Stimulated activated CD4-positive, alpha-beta T cell treated with anti-CD3 and anti-CD28 coated beads, TNF-alpha, amount 100 ng/mL, for 4 hours (primary cell): ENCODE measurements around the gene TAF11L7.
"Not testable (repeated sequence)": the region's sequence is repeated elsewhere in the genome, so short reads cannot be mapped to it uniquely, and the experiment has no call there.

Experiments
- DNase-seq, 3 experiments: peaks; one replicate each; pipeline ENCODE4 v3.0.0-alpha.2; 2020; ENCODE audit warnings: low read depth in 3 of 3

The TAF11L7 gene

DNA sequence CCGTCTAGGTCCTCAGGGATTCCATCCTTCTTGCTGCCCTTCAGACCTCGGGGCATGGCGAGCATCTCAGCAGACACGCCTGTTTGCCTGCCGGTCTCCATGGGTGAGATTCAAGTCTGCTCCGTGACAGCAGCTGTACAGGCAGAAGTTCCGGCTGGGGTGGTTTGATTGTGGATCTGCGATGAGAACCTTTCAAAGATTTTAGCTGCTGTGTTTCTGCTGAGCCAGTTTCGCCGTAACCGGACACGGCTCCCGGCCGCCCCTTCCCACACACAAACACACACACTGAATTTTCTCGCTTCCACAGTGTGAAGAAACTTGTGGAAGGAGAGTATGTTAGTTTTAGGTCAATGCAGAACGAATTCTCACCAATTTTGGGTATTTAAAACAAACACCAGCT, at the start of gene TAF11L7:
Gene TAF11L7, minus strand, starts transcription at position 101 of the 400 bp plus-strand sequence.
- not testable (repeated sequence) for DNase-seq

DNA sequence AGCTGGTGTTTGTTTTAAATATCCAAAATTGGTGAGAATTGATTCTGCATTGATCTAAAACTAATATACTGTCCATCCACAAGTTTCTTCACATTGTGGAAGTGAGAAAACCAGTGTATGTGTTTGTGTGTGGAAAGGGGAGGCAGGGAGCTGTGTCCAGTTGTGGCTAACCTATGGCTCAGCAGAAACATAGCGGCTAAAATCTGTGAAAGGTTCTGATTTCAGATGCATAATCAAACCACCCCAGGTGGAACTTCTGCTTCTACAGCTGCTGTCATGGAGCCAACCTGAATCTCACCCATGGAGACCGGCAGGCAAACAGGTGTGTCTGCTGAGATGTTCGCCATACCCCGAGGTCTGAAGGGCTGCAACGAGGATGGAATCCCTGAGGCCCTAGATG, 48.6 kb upstream of the TAF11L7 start, which contains the start of gene TAF11L14:
Gene TAF11L14, plus strand, starts transcription at position 301 of the 400 bp plus-strand sequence.
- DNase-seq = no peak

DNA sequence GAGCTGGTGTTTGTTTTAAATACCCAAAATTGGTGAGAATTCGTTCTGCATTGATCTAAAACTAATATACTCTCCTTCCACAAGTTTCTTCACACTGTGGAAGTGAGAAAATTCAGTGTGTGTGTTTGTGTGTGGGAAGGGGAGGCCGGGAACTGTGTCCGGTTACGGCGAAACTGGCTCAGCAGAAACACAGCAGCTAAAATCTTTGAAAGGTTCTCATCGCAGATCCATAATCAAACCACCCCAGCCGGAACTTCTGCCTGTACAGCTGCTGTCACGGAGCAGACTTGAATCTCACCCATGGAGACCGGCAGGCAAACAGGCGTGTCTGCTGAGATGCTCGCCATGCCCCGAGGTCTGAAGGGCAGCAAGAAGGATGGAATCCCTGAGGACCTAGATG, 46.2 kb upstream of the TAF11L7 start, which contains the start of gene TAF11L13:
Gene TAF11L13, plus strand, starts transcription at position 301 of the 400 bp plus-strand sequence.
- DNase-seq = not testable (repeated sequence)

DNA sequence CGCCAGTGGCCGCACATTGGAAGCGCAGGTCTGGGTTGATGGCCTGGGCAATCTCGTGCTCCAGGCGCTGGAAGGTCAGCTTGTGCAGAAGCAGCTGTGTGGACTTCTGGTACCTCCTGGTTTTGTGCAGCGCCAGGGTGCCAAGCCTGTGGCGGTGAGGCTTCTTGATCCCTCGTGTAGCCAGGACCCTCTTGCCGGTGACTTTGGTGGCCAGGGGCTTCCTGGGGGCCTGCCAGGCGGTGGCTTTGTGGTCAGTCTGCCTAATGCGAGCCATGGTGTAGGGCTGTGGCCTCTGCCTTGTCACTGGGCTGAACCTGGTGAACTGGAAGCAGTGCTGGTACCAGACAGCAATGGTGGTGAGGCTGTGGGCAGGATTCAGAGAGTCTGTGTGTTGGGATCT, 40.1 kb upstream of the TAF11L7 start:
- DNase-seq = no peak

DNA sequence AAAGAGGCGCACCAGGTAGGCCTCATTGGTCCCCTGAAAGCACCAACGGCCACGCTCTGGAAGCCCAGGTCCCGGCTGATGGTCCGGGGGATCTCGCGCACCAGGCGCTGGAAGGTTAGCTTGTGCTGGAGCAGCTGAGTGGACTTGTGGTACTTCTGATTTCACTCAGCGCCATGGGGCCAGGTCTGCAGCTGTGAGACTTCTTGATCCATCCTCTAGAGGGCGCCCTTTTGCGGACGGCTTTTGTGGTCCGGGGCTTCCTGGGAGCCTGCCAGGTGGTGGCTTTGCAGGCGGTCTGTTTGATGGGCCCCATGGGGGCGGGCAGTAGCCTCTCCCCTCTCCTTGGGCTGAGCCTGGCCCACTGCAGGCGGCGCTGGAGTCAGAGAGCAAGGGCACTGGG, 35.1 kb upstream of the TAF11L7 start:
- DNase-seq = no peak

DNA sequence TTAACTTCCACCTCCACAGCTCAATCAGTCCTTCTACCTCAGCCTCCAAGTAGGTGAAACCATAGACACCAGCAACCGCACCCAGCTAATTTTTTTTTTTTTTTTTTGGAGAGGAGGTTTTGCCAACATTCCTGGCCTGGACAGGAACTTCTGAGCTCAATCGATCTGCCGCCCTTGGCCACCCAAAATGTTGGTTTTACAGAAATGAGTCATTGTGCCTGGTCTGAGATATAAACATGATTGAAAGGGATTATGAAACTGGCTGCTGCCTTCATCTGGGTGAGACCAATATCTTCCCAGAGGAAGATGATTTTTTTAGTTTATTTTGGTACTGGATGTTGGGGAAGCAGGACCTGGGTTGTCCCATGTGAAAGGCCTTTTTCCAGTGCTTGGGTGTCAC, 33.8 kb upstream of the TAF11L7 start:
- DNase-seq = no peak

DNA sequence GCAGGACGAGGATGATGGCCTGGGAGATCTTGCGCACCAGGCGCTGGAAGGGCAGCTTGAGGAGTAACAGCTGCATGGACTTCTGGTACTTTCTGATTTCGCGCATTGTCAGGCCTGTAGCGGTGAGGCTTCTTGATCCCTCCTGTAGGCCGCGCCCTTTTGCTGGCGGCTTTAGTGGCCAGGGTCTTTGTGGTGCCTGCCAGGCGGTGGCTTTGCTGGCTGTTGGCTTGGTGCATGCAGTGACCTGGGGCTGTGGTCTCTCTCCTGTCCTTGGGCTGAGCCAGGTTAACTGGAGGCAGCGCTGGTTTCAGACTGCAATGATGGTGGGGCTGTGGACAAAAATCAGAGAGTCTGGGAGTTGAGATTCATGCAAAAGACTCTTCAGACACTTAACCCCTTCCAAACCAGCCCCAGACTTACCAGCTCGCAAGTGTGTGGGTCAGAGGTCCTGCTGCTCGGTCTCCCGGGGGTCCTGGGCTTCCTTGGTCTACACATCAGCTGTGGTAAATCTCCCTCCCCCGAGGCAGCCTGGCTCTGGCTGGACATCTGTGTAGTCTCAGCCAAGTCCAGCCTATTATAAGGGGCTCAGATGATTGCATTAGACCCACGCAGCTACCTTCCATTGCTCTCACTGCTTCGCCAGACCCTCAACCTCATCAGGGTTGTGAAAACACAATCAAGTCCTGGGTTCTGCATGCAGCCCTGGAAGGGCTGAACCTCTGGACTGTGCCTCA, 29.5 kb upstream of the TAF11L7 start:
- no peak for DNase-seq

DNA sequence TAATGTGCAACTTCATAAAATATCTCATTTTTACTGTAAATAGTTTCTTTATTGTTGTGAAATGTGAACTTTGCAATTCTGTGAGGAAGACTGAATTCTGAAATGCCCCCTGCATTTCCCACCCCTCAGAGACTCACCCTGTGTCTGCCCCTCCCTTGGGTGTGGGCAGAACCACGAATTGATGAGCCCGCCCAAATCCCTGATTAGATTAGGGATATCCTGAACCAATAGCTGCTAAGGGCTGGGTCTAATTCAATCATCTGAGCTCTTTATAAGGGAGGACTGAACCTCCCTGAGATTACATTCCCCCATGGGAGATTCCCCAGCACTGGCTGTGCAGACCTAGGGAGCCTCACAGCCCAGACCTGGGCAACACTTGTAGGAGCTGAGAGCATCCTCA, 24.5 kb upstream of the TAF11L7 start, which contains the start of gene TAF11L12:
Gene TAF11L12, plus strand, starts transcription at position 301 of the 400 bp plus-strand sequence.
- DNase-seq = not testable (repeated sequence)

DNA sequence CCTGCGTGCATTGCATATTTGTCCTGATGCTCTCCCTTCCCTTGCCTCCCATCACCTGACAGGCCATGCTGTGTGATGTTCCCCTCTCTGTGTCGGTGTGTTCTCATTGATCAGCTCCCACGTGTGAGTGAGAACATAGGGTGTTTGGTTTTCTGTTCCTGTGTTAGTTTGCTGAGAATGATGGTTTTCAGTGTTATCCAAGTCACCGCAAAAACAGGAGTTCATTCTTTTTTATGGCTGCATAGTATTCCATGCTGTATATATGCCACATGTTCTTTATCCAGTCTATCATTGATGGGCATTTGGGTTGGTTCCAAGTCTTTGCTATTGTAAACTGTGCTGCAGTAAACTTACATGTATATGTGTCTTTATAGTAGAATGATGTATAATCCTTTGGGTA, 21.9 kb upstream of the TAF11L7 start:
- DNase-seq = not testable (repeated sequence)

DNA sequence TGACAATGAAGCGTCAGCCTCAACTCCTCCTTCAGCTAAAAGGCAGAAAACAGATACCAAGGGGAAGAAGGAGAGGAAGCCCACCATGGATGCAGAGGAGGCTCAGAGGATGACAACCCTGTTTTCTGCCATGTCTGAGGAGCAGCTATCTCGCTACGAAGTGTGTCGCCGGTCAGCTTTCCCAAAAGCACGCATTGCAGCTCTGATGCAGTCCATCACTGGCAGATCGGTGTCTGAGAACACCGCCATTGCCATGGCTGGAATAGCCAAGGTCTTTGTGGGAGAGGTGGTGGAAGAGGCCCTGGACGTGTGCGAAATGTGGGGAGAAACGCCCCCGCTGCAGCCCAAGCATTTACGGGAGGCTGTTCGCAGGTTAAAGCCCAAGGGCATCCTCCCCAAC, 19.4 kb upstream of the TAF11L7 start:
- DNase-seq = no peak

DNA sequence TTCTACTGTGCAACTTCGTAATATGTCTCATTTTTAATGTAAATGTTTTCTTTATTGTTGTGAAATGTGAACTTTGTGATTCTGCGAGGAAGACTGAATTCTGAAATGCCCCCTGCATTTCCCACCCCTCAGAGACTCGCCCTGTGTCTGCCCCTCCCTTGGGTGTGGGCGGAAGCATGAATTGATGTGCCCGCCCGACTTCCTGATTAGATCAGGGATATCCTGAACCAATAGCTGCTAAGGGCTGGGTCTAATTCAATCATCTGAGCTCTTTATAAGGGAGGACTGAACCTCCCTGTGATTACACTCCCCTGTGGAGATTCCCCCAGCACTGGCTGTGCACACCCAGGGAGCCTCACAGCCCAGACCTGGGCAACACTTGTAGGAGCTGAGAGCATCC, 18.3 kb upstream of the TAF11L7 start, which contains the start of gene TAF11L11:
Gene TAF11L11, plus strand, starts transcription at position 304 of the 400 bp plus-strand sequence.
- not testable (repeated sequence) for DNase-seq

DNA sequence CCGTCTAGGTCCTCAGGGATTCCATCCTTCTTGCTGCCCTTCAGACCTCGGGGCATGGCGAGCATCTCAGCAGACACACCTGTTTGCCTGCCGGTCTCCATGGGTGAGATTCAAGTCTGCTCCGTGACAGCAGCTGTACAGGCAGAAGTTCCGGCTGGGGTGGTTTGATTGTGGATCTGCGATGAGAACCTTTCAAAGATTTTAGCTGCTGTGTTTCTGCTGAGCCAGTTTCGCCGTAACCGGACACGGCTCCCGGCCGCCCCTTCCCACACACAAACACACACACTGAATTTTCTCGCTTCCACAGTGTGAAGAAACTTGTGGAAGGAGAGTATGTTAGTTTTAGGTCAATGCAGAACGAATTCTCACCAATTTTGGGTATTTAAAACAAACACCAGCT, 12.2 kb upstream of the TAF11L7 start, which contains the start of gene TAF11L10:
Gene TAF11L10, minus strand, starts transcription at position 101 of the 400 bp plus-strand sequence.
- DNase-seq = not testable (repeated sequence)

DNA sequence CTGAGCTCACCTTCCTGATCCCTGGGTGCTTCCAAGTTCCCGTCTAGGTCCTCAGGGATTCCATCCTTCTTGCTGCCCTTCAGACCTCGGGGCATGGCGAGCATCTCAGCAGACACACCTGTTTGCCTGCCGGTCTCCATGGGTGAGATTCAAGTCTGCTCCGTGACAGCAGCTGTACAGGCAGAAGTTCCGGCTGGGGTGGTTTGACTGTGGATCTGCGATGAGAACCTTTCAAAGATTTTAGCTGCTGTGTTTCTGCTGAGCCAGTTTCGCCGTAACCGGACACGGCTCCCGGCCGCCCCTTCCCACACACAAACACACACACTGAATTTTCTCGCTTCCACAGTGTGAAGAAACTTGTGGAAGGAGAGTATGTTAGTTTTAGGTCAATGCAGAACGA, 8.7 kb upstream of the TAF11L7 start, which contains the start of gene TAF11L9:
Gene TAF11L9, minus strand, starts transcription at position 140 of the 400 bp plus-strand sequence.
- DNase-seq = not testable (repeated sequence)

DNA sequence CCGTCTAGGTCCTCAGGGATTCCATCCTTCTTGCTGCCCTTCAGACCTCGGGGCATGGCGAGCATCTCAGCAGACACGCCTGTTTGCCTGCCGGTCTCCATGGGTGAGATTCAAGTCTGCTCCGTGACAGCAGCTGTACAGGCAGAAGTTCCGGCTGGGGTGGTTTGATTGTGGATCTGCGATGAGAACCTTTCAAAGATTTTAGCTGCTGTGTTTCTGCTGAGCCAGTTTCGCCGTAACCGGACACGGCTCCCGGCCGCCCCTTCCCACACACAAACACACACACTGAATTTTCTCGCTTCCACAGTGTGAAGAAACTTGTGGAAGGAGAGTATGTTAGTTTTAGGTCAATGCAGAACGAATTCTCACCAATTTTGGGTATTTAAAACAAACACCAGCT, 5.3 kb upstream of the TAF11L7 start, which contains the start of gene TAF11L8:
Gene TAF11L8, minus strand, starts transcription at position 101 of the 400 bp plus-strand sequence.
- not testable (repeated sequence) for DNase-seq
